ENCODE data around the gene MAP3K21.

MAP3K21 gene

DNA sequence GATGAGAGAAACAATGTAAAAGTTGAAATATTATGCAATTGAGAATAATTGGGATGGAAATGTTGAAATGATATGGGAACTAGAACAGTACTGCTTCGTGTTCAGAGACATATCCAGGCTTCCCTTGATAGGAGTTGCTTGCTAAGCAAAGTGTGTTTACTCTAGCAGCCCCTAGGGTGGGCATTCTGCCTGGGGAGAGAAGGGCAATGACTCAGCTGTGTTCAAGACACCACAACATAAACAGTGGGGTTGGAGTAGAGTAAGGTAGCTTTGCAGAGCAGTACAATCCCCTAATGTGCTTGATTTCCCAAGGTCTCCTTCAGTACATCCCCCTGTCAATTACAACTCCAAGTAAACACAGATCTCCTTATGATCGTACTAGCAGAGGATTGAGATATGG lies 27.2 kb upstream of the MAP3K21 start:
- H3K4me3 ChIP-seq (ENCODE audit: low read depth, low read length): no peak overlapping the region
- TF ChIP-seq, protein P1, sequence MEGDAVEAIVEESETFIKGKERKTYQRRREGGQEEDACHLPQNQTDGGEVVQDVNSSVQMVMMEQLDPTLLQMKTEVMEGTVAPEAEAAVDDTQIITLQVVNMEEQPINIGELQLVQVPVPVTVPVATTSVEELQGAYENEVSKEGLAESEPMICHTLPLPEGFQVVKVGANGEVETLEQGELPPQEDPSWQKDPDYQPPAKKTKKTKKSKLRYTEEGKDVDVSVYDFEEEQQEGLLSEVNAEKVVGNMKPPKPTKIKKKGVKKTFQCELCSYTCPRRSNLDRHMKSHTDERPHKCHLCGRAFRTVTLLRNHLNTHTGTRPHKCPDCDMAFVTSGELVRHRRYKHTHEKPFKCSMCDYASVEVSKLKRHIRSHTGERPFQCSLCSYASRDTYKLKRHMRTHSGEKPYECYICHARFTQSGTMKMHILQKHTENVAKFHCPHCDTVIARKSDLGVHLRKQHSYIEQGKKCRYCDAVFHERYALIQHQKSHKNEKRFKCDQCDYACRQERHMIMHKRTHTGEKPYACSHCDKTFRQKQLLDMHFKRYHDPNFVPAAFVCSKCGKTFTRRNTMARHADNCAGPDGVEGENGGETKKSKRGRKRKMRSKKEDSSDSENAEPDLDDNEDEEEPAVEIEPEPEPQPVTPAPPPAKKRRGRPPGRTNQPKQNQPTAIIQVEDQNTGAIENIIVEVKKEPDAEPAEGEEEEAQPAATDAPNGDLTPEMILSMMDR (IDR thresholded peaks at IDR 0.05; ENCODE audit: borderline replicate concordance, insufficient read depth, low read depth, low read length): no peak

DNA sequence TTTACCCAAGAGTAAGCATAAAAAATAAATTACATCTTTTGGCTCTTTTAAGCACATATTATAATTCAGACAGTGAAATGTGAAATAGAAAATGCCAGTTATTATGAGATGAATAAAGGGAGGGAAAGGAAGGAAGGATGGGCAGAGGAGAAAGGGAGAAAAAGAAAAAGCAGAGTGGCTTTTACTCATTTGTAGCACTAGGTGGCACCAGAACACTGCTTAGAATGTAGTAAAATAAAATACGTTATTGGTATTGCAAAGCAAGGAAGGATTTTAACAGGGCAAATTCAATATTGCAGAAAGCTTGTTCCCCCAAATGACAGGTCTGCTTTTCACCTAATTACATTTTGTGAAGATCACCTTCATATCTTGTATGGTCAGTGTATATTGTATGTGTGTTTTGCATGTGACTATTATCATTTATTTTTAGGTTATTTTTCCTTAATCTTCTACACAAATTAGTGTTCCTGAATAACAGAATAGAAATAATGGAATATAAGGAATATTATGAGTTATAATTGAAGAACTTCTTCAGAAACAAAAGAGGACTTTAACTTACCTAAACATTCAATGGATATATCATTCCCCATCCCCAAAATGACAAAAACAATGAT lies 22.9 kb upstream of the MAP3K21 start:
- TF ChIP-seq, protein P1 (IDR thresholded peaks at IDR 0.05; ENCODE audit: borderline replicate concordance, insufficient read depth, low read depth, low read length): peak; percentile 61; the same call in 1 of the 2 replicates
- no peak overlapping the region for H3K4me3 ChIP-seq (ENCODE audit: low read depth, low read length)

DNA sequence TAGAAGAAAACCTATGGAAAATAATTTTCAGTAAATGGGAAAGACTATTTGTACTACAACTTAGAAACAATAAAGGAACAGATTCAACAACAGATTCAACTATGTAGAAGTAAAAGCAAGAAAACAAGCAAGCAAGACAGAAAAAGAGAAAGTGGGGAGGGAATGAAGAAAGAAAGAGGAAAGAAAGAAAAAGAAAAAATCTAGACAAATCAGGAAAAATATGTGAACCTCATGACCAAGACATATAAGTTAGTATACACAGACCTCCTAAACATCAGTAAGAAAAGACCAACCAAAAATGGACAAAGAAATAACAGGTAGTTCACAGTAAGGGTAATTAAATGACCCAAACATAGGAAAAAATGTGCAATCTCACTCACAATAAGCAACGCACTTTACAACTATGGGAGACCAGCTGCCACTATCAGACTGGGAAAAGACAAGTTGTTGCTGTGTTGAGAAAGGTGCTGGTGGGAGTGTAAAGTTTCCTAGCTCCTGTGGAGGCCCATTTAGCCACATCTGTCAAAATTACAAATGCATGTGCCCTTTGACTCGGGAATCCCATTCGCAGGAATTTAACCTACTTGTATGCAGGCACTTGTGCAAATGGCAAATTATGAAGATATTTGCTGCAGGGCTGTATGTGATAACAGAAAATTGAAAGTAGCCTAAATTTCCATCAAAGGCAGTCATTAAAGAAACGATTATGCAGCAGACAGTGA lies 13.9 kb upstream of the MAP3K21 start:
- no peak overlapping the region for H3K4me3 ChIP-seq (ENCODE audit: low read depth, low read length)
- TF ChIP-seq, protein P1 (IDR thresholded peaks at IDR 0.05; ENCODE audit: borderline replicate concordance, insufficient read depth, low read depth, low read length): no peak

DNA sequence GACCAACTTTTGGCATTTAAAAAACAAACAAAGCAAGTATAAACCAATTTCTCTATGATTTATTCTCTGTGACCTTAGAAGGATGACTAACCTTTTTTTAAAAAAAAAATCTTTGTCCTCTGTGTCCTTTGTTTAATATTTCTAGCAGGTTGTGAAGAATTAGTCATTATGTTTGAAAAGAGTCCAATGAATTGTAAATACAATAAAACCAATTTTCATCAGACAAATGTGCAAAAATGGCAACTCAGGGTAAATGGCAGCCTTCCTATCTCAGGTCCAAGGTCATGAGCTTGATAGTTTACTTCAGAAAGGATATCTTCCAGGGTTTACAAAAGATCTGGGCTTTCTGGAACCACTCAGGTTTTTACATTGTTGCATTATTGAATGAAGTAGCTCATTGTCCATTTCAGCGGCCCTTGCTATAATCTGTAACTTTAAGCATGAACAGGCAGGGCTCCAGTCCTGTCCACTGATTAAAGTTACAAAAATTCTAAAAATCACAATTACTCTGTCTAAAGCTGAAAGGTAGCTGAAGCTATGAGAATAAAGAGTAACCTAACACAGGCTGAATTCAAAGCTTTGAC lies 11.7 kb upstream of the MAP3K21 start:
- H3K4me3 ChIP-seq (ENCODE audit: low read depth, low read length): no peak overlapping the region

DNA sequence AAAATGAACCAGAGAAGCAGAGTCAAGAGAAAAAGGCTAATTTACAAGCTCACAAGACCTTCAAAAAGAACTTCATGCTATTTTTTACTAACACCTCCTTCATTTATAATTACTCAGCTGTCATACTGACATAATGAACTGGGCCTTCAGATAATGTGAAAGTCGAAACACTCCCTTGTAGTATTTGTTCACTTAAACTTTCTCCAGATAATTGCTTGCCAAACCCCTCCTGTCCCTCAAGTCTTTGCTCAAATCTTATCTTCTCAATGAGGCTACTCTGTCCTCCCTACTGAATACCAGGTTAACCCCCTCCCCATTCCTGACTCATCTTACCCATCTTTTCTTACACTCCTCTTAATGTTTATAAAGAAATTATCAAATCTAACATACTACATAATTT lies 11.1 kb upstream of the MAP3K21 start:
- TF ChIP-seq, protein P1 (IDR thresholded peaks at IDR 0.05; ENCODE audit: borderline replicate concordance, insufficient read depth, low read depth, low read length): no peak
- no peak overlapping the region for H3K4me3 ChIP-seq (ENCODE audit: low read depth, low read length)

More for the DNA sequence above, 11.7 kb upstream of the MAP3K21 start:
- TF ChIP-seq, protein P1 (IDR thresholded peaks at IDR 0.05; ENCODE audit: borderline replicate concordance, insufficient read depth, low read depth, low read length): no peak

DNA sequence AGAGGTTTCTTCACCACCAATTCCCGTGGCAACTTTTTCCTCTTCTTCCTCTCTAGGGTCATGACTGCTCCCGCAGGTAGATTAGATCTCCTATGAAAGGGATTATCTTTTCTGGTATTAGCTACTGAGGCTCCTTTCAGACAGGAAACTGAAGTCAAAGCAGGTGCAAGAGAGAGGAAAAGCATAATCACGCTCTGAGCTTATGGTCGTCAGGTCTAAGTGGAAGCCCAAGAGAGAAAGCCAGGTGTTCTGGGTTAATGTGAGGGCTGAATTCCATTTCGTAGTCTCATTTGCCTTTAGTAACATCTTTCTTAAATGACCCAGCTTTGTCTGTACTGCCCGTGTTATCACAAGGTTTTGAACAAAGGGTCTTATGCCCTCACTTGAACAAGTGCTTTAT lies 8.3 kb upstream of the MAP3K21 start:
- H3K4me3 ChIP-seq (ENCODE audit: low read depth, low read length): no peak overlapping the region
- TF ChIP-seq, protein P1 (IDR thresholded peaks at IDR 0.05; ENCODE audit: borderline replicate concordance, insufficient read depth, low read depth, low read length): no peak

All from GM12875 (cell line).